Endothelial cell of umbilical vein (primary cell): Measurements from ENCODE around the gene INSL6. TPM values are rescaled to one million over a fixed set of nuclear protein-coding genes. Genes with fewer than 3 reads are reported as not detected.

Source experiments
- Bru-seq: library from RNA; stranded (reverse); fragments of 400-500 nt; gene quantifications from one replicate; lab custom pipeline; 2021; lab: Mats Ljungman, UMichigan
- BruChase-seq, 2 experiments: library from RNA; stranded (reverse); fragments of 400-500 nt; gene quantifications; one replicate each; lab custom pipeline; 2021; lab: Mats Ljungman, UMichigan
- BruUV-seq: library from RNA; stranded (reverse); fragments of 400-500 nt; replicated peaks from 2 replicates; lab custom pipeline; 2021; lab: Mats Ljungman, UMichigan
- CTCF ChIA-PET: fragments of 300-600, 350-600 bp; sonication (Branson Sonifier 250); formaldehyde crosslinking; loops from one replicate; lab custom pipeline; 2021; ENCODE audit warnings: antibody characterized with exemption, inconsistent platforms; lab: Charles Lee
- POLR2A ChIA-PET: fragments of 300-600, 350-600 bp; sonication (Branson Sonifier 250); formaldehyde crosslinking; loops from one replicate; lab custom pipeline; 2021; ENCODE audit warnings: antibody characterized with exemption, inconsistent platforms; lab: Charles Lee
- DNase-seq: peaks from one replicate; pipeline ENCODE4 v3.0.0-alpha.2; 2011; ENCODE audit warnings: low read depth, low spot score
- FAIRE-seq: peaks from 2 replicates; lab custom pipeline; 2011; peaks lifted over from hg19 to GRCh38; lab: Jason Lieb, UNC
- H2AFZ ChIP-seq: 2 replicates; pipeline ENCODE4 v1.6.0; 2012; ENCODE audit warnings: low read depth, low read length, control low read depth, inconsistent platforms
- H3K27ac ChIP-seq: 2 replicates; pipeline ENCODE4 v1.5.1; 2011; ENCODE audit warnings: low read depth, mild to moderate bottlenecking, control low read depth, low read length, moderate library complexity; ENCODE audit not compliant: insufficient read depth
- H3K27me3 ChIP-seq, 2 experiments: 2 replicates each; pipeline versions ENCODE4 v1.6.0 to v1.6.1; 2011; ENCODE audit warnings: low read length in 2 of 2, mixed read lengths in 1 of 2; ENCODE audit not compliant: control insufficient read depth in 2 of 2, insufficient read depth in 2 of 2
- H3K36me3 ChIP-seq, 2 experiments: 2 replicates in 1 of 2; 3 replicates in 1 of 2; pipeline ENCODE4 v1.5.1; 2011; ENCODE audit warnings: low read length in 2 of 2, mild to moderate bottlenecking in 1 of 2, moderate library complexity in 1 of 2; ENCODE audit not compliant: control insufficient read depth in 2 of 2, insufficient read depth in 2 of 2; ENCODE audit errors: extremely low read depth in 1 of 2
- H3K4me1 ChIP-seq: 3 replicates; pipeline ENCODE4 v1.5.1; 2011; ENCODE audit warnings: mild to moderate bottlenecking, low read length; ENCODE audit not compliant: control insufficient read depth, insufficient read depth; ENCODE audit errors: extremely low read depth
- H3K4me2 ChIP-seq: 2 replicates; pipeline ENCODE4 v1.6.1; 2011; ENCODE audit warnings: low read length, control low read depth, mixed read lengths; ENCODE audit not compliant: insufficient read depth
- H3K4me3 ChIP-seq, 3 experiments: fragments of 200-600 bp in 1 of 3; sonication (generic), shearing (Covaris generic) in 1 of 3; replicated peaks in 1 of 3; 2 replicates each; pipeline ENCODE4 v1.5.1; 2011 to 2016; ENCODE audit warnings: control low read depth in 3 of 3, low read length in 3 of 3, mild to moderate bottlenecking in 2 of 3, inconsistent platforms in 1 of 3, low read depth in 1 of 3, moderate library complexity in 1 of 3; ENCODE audit not compliant: insufficient read depth in 1 of 3
- H3K79me2 ChIP-seq: 2 replicates; pipeline ENCODE4 v1.6.0; 2012; ENCODE audit warnings: low read length, inconsistent platforms; ENCODE audit not compliant: control insufficient read depth, insufficient read depth
- H3K9ac ChIP-seq: replicated peaks from 2 replicates; pipeline ENCODE3; 2011; ENCODE audit warnings: low read length, control low read depth; ENCODE audit not compliant: insufficient read depth; ENCODE audit errors: extremely low read depth
- H3K9me1 ChIP-seq: replicated peaks from 3 replicates; pipeline ENCODE4 v1.6.0; 2011; ENCODE audit warnings: mild to moderate bottlenecking, low read length; ENCODE audit not compliant: control insufficient read depth, insufficient read depth; ENCODE audit errors: extremely low read depth
- H3K9me3 ChIP-seq: replicated peaks from 2 replicates; pipeline ENCODE4 v1.5.1; 2012; ENCODE audit warnings: low read length, inconsistent platforms; ENCODE audit not compliant: control insufficient read depth, insufficient read depth
- H4K20me1 ChIP-seq: replicated peaks from 2 replicates; pipeline ENCODE3; 2011; ENCODE audit warnings: mild to moderate bottlenecking, low read length; ENCODE audit not compliant: control insufficient read depth, insufficient read depth; ENCODE audit errors: extremely low read depth
- EZH2 ChIP-seq: IDR thresholded peaks from 2 replicates; pipeline ENCODE4 v1.6.1; 2012; ENCODE audit warnings: borderline replicate concordance, low read depth, mild to moderate bottlenecking, moderate library complexity, low read length, inconsistent platforms; ENCODE audit not compliant: severe bottlenecking
- FOS ChIP-seq: IDR thresholded peaks from 2 replicates; pipeline ENCODE4 v1.6.1; 2011; ENCODE audit warnings: mild to moderate bottlenecking, low read length, moderate library complexity, borderline replicate concordance; ENCODE audit not compliant: insufficient read depth
- GATA2 ChIP-seq: IDR thresholded peaks from 2 replicates; pipeline ENCODE4 v1.7.0; 2011; ENCODE audit warnings: low read depth, mild to moderate bottlenecking, moderate library complexity, mixed read lengths, low read length; ENCODE audit not compliant: insufficient read length, insufficient read depth
- JUN ChIP-seq: IDR thresholded peaks from 2 replicates; pipeline ENCODE4 v1.6.1; 2011; ENCODE audit warnings: borderline replicate concordance, low read depth; ENCODE audit not compliant: insufficient read length, insufficient read depth
- MYC ChIP-seq: IDR thresholded peaks from one replicate; pipeline ENCODE4 v1.6.1; 2011; ENCODE audit warnings: mild to moderate bottlenecking, low read depth, low read length
- POLR2A ChIP-seq: IDR thresholded peaks from 2 replicates; pipeline ENCODE4 v1.6.1; 2012; ENCODE audit warnings: low read depth, mild to moderate bottlenecking, control low read depth, low read length
- POLR2AphosphoS5 ChIP-seq: IDR thresholded peaks from 2 replicates; pipeline ENCODE4 v1.6.1; 2012; ENCODE audit warnings: low read depth, mild to moderate bottlenecking, control low read depth, low read length, moderate library complexity; ENCODE audit not compliant: insufficient read depth
- dilution Hi-C: fragments of 300-500 bp; cut with MboI; formaldehyde crosslinking; loops from one replicate; pipeline ENCODE4 v1.15.0; 2019; ENCODE audit warnings: low sequenced_read_pairs; ENCODE audit not compliant: extremely low pct_ligation_motif_present
- intact Hi-C: fragments of 100-400 bp; cut with micrococcal nuclease; formaldehyde crosslinking; loops from one replicate; pipeline ENCODE4 v1.10.0; 2022
- long read RNA-seq: library from polyadenylated mRNA; stranded (forward); transcript quantifications from one replicate; pipeline ENCODE4 v2.0.0, GENCODE V29; 2021
- polyA minus RNA-seq, 3 experiments: library from RNA; depleted of rRNA, polyadenylated mRNA; stranded (reverse); fragments of >200 nt; gene quantifications; 1 replicate in 1 of 3; 2 replicates in 2 of 3; pipeline ENCODE4 v1.2.3, GENCODE V29; 2011
- polyA plus RNA-seq, 4 experiments: library from polyadenylated mRNA; depleted of rRNA in 3 of 4; stranded (reverse) in 3 of 4; unstranded in 1 of 4; fragments of >200 nt; gene quantifications; 2 replicates each; pipeline versions ENCODE4 v1.2.1 to v1.2.3, GENCODE V29; 2011 to 2012; ENCODE audit warnings: missing spikeins in 1 of 4
- total RNA-seq: library from RNA; stranded (reverse); gene quantifications from 2 replicates; pipeline ENCODE4 v1.2.3, GENCODE V29; 2021
- TF ChIP-seq, protein P1 (sequence below): IDR thresholded peaks from 2 replicates; pipeline ENCODE4 v1.6.1; 2011; ENCODE audit not compliant: insufficient read depth, insufficient read length
- TF ChIP-seq, protein P2 (sequence below), 2 donors: IDR thresholded peaks; 1 replicate in 1 of 2; 2 replicates in 1 of 2; pipeline ENCODE4 v1.5.1; 2011; ENCODE audit warnings: low read length in 2 of 2, mild to moderate bottlenecking in 2 of 2, moderate library complexity in 2 of 2, control low read depth in 1 of 2, inconsistent platforms in 1 of 2, low read depth in 1 of 2; ENCODE audit not compliant: insufficient read depth in 1 of 2; ENCODE audit errors: extremely low read depth in 1 of 2

The INSL6 gene, protein sequence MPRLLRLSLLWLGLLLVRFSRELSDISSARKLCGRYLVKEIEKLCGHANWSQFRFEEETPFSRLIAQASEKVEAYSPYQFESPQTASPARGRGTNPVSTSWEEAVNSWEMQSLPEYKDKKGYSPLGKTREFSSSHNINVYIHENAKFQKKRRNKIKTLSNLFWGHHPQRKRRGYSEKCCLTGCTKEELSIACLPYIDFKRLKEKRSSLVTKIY
- not detected in 2 replicates for total RNA-seq
- polyA plus RNA-seq, result not detected in 2 replicates
- not detected in 2 replicates for polyA plus RNA-seq (2011; cell fraction: cytosol; rRNA removed)
- not detected in 2 replicates for polyA plus RNA-seq (2011; cell fraction: nucleus; rRNA removed)
- polyA plus RNA-seq (2012), result 0.29 TPM in 1 of 2 replicates, not detected in the other
- not detected in 2 replicates for polyA minus RNA-seq
- not detected for polyA minus RNA-seq (2011; cell fraction: cytosol; rRNA and poly(A)+ RNA removed)
- polyA minus RNA-seq (2011; cell fraction: nucleus; rRNA and poly(A)+ RNA removed), result not detected in 2 replicates
- percentile 2 among the genes with signal in this experiment for Bru-seq, nascent RNA
- percentile 2 among the genes with signal in this experiment for BruChase-seq, experiment 1, labeled RNA remaining after a 6-hour chase
- BruChase-seq, experiment 2, labeled RNA remaining after a 2-hour chase, result percentile 4 among the genes with signal in this experiment
- long read RNA-seq, partial matches to known transcripts, result 0 of 1 reads
- long read RNA-seq, other reads (novel, unspliced or antisense), result 1 of 1 reads

DNA sequence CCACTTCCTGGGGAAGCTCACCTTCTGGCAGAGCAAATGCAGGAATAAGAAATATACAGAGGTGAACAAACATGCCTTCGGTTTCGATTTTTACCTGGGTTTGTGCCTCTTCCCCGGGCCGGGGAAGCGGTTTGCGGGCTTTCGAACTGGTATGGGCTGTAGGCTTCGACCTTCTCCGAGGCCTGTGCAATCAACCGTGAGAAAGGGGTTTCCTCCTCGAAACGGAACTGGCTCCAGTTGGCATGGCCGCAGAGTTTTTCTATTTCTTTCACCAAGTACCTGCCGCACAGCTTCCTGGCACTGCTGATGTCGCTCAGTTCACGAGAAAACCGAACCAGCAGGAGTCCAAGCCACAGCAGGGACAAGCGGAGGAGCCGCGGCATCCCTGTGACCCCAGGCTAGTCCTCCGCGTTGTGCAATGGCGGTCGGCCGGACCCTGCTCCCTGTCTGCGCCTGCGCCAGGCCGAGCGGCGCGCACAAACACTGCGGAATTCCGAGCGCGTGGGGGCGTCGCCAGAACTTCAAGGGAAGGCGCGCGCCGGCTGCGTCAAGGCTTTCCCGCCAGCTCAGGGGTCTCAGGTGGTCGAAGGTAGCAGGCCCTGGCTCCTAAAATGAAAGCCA is at the start of gene INSL6:
INSL6 (minus strand) TSS at position 420 of the 621 bp plus-strand sequence; CDS start at position 383, 37 bp downstream.
- dilution Hi-C loops (loop anchor here (25.0 kb wide), 1 partner anchor 252 kb away; the partner anchor contains the start of gene PLGRKT), intact Hi-C loops (no loop called here)
- H3K4me1 ChIP-seq, result no peaks in the 10 kb centered on the region
- no peak within 1 kb of the TSS for H3K4me3 ChIP-seq
- no peak within 1 kb of the TSS for H2AFZ ChIP-seq
- no peaks in the 10 kb centered on the region for H3K9me1 ChIP-seq
- ChIA-PET POLR2A (interaction anchor here (1.5 kb wide), 1 partner anchor 415 kb away, joined by 4 read pairs; no protein-coding TSS in a partner anchor), CTCF (interaction anchor here (0.8 to 8.0 kb wide), 30 partner anchors 10 to 436 kb away, joined by 3 to 178 read pairs (median 9); partner anchors contain the start of genes CD274, JAK2 and PLGRKT)
- no peak for FAIRE-seq
- H3K79me2 ChIP-seq, result no peaks in the 10 kb centered on the region
- no peak within 1 kb of the TSS for H3K27ac ChIP-seq
- no peaks in the 10 kb centered on the region for H4K20me1 ChIP-seq
- DNase-seq, result no peak
- no TSS peak for BruUV-seq
- H3K27me3 ChIP-seq, result no peaks in the 10 kb centered on the region
- H3K9me3 ChIP-seq, result no peaks in the 10 kb centered on the region
- H3K4me2 ChIP-seq, result no peak within 1 kb of the TSS
- TF ChIP-seq POLR2A (no peak), FOS (no peak), JUN (no peak), MYC (no peak), EZH2 (no peak), POLR2AphosphoS5 (no peak), GATA2 (no peak)
- TF ChIP-seq, protein P1, sequence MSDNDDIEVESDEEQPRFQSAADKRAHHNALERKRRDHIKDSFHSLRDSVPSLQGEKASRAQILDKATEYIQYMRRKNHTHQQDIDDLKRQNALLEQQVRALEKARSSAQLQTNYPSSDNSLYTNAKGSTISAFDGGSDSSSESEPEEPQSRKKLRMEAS, result no peak
- TF ChIP-seq, protein P2, sequence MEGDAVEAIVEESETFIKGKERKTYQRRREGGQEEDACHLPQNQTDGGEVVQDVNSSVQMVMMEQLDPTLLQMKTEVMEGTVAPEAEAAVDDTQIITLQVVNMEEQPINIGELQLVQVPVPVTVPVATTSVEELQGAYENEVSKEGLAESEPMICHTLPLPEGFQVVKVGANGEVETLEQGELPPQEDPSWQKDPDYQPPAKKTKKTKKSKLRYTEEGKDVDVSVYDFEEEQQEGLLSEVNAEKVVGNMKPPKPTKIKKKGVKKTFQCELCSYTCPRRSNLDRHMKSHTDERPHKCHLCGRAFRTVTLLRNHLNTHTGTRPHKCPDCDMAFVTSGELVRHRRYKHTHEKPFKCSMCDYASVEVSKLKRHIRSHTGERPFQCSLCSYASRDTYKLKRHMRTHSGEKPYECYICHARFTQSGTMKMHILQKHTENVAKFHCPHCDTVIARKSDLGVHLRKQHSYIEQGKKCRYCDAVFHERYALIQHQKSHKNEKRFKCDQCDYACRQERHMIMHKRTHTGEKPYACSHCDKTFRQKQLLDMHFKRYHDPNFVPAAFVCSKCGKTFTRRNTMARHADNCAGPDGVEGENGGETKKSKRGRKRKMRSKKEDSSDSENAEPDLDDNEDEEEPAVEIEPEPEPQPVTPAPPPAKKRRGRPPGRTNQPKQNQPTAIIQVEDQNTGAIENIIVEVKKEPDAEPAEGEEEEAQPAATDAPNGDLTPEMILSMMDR (IDR thresholded peaks at IDR 0.05; ENCODE audit: extremely low read depth in 1 of 2, insufficient read depth in 1 of 2, low read depth in 1 of 2, low read length in 2 of 2), result no peak
- no peaks in the 10 kb centered on the region for H3K36me3 ChIP-seq
- no peak within 1 kb of the TSS for H3K9ac ChIP-seq
